ENCODE measurements around the gene TNFRSF4. TPM values are rescaled to one million over a fixed set of nuclear protein-coding genes. Genes with fewer than 3 reads are reported as not detected.

Gene TNFRSF4
- total and polyA plus RNA-seq, 2 of the 13 experiments (the other 11 are each of a cell fraction or from before 2014, with no cell fraction given) = not detected

DNA sequence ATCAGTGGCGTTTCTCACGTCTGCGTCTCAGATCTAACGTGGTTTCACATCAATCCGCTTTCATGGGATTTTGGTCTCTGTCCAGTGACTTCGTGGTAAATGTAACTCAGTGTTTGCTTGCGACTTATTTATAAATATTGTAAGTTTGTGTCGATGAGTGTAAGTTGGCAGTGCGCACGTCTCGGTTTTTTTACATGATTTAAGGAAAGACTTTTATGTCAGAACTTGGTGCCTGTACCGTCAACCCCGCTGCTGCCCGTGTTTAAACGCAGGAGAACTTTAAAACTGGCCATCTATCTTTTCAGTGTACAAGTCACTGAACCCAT is 19.6 kb upstream of the TNFRSF4 start:
- H3K9ac ChIP-seq (ENCODE audit: insufficient read depth, low read depth, low read length) = peak overlapping the region; percentile 8; the same call in 1 of the 2 replicates
- in situ Hi-C loops (cut with HindIII; ENCODE audit: extremely low pct_ligation_motif_present, low pct_unique_long_range_greater_than_20kb) = no loop called here
- 95% methylated on average over 15 of the region's 15 CpGs for WGBS (ENCODE audit: low lambda C conversion rate)
- TF ChIP-seq, protein P1, sequence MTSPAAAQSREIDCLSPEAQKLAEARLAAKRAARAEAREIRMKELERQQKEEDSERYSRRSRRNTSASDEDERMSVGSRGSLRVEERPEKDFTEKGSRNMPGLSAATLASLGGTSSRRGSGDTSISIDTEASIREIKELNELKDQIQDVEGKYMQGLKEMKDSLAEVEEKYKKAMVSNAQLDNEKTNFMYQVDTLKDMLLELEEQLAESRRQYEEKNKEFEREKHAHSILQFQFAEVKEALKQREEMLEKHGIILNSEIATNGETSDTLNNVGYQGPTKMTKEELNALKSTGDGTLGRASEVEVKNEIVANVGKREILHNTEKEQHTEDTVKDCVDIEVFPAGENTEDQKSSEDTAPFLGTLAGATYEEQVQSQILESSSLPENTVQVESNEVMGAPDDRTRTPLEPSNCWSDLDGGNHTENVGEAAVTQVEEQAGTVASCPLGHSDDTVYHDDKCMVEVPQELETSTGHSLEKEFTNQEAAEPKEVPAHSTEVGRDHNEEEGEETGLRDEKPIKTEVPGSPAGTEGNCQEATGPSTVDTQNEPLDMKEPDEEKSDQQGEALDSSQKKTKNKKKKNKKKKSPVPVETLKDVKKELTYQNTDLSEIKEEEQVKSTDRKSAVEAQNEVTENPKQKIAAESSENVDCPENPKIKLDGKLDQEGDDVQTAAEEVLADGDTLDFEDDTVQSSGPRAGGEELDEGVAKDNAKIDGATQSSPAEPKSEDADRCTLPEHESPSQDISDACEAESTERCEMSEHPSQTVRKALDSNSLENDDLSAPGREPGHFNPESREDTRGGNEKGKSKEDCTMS (CRISPR knock-in tag; conservative IDR thresholded peaks at IDR 0.05) = no peak
- TF ChIP-seq ZNF792 (CRISPR knock-in tag; IDR thresholded peaks at IDR 0.05) = no peak
- TF ChIP-seq ZNF530 (CRISPR knock-in tag; IDR thresholded peaks at IDR 0.05; ENCODE audit: low read depth) = no peak
- no peak for TF ChIP-seq NFATC3 (CRISPR knock-in tag; IDR thresholded peaks at IDR 0.05)
- TF ChIP-seq PRPF4 (IDR thresholded peaks at IDR 0.05; ENCODE audit: low read depth, low read length, poor library complexity, severe bottlenecking) = peak; percentile 65
- no peak for TF ChIP-seq ZNF747 (CRISPR knock-in tag; IDR thresholded peaks at IDR 0.05; ENCODE audit: borderline replicate concordance)
- no peak for TF ChIP-seq CEBPG (CRISPR knock-in tag; IDR thresholded peaks at IDR 0.05)
- TF ChIP-seq, protein P2, sequence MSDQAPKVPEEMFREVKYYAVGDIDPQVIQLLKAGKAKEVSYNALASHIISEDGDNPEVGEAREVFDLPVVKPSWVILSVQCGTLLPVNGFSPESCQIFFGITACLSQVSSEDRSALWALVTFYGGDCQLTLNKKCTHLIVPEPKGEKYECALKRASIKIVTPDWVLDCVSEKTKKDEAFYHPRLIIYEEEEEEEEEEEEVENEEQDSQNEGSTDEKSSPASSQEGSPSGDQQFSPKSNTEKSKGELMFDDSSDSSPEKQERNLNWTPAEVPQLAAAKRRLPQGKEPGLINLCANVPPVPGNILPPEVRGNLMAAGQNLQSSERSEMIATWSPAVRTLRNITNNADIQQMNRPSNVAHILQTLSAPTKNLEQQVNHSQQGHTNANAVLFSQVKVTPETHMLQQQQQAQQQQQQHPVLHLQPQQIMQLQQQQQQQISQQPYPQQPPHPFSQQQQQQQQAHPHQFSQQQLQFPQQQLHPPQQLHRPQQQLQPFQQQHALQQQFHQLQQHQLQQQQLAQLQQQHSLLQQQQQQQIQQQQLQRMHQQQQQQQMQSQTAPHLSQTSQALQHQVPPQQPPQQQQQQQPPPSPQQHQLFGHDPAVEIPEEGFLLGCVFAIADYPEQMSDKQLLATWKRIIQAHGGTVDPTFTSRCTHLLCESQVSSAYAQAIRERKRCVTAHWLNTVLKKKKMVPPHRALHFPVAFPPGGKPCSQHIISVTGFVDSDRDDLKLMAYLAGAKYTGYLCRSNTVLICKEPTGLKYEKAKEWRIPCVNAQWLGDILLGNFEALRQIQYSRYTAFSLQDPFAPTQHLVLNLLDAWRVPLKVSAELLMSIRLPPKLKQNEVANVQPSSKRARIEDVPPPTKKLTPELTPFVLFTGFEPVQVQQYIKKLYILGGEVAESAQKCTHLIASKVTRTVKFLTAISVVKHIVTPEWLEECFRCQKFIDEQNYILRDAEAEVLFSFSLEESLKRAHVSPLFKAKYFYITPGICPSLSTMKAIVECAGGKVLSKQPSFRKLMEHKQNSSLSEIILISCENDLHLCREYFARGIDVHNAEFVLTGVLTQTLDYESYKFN (CRISPR knock-in tag; conservative IDR thresholded peaks at IDR 0.05) = no peak
- H3K4me2 ChIP-seq (ENCODE audit: low read depth, low read length) = peak overlapping the region; percentile 76
- no peak overlapping the region for H3K27ac ChIP-seq (ENCODE audit: extremely low read length, insufficient read depth, low read length)
- no TSS peak for BruUV-seq (replicated peaks)
- FAIRE-seq = no peak
- ChIA-PET CTCF (ENCODE audit: low intra/inter-chr PET ratio, low total read pairs) (no interaction called here), POLR2A (no interaction called here)
- peaks cover 77% of the 10 kb centered on the region for H3K4me1 ChIP-seq (ENCODE audit: insufficient read depth, low read length)
- intact Hi-C loops (cut with micrococcal nuclease; ENCODE audit: unreplicated experiment) = loop anchor here (5.0 to 10.0 kb wide), 3 partner anchors 59 to 229 kb away; partner anchors contain the start of genes HES4 and TTLL10
- no peak overlapping the region for H2AFZ ChIP-seq (ENCODE audit: low read length)
- no peak for ATAC-seq
- H3K79me2 ChIP-seq (ENCODE audit: insufficient read depth, low read length) = peaks cover 31% of the 10 kb centered on the region
- no peaks in the 10 kb centered on the region for H4K20me1 ChIP-seq (ENCODE audit: insufficient read depth, low read length)
- no peaks in the 10 kb centered on the region; a peak in 2 of 5 replicates for H3K27me3 ChIP-seq (ENCODE audit: control insufficient read depth in 1 of 2, insufficient read depth in 2 of 2, low read length in 2 of 2)
- peaks cover 4 to 6% of the 10 kb centered on the region in 2 experiments; a peak in 4 of 5 replicates for H3K36me3 ChIP-seq (replicated peaks in 1 of 2; ENCODE audit: control insufficient read depth in 1 of 2, insufficient read depth in 2 of 2, low read length in 2 of 2)
- no peak for DNase-seq (ENCODE audit: low spot score)
- H3K9me3 ChIP-seq (ENCODE audit: low read length) = no peaks in the 10 kb centered on the region
- H3K4me3 ChIP-seq (replicated peaks in 1 of 3; ENCODE audit: insufficient read depth in 1 of 3, low read depth in 2 of 3, low read length in 3 of 3) = peak overlapping the region in 1 of 3 experiments; percentile 56; a peak in 1 of 6 replicates
